Skeletal muscle tissue (tissue), 4 donors: ENCODE results near the gene CABLES1. TPM values are rescaled to one million over a fixed set of nuclear protein-coding genes. Genes with fewer than 3 reads are reported as not detected.
"Not testable (repeated sequence)": the region's sequence is repeated elsewhere in the genome, so short reads cannot be mapped to it uniquely, and the experiment has no call there.

ENCODE experiments used
- H3K27ac ChIP-seq: one replicate; pipeline ENCODE4 v1.7.0; 2013; ENCODE audit warnings: mild to moderate bottlenecking, low read depth, low read length, inconsistent platforms
- H3K27me3 ChIP-seq, 3 donors: one replicate each; pipeline ENCODE4 v1.7.0; 2013; ENCODE audit warnings: low read length in 3 of 3; ENCODE audit not compliant: control insufficient read depth in 3 of 3, insufficient read depth in 3 of 3
- H3K36me3 ChIP-seq, 3 donors: one replicate each; pipeline ENCODE4 v1.7.0; 2013; ENCODE audit warnings: low read length in 3 of 3; ENCODE audit not compliant: control insufficient read depth in 3 of 3, insufficient read depth in 3 of 3
- H3K4me1 ChIP-seq, 3 donors: one replicate each; pipeline ENCODE4 v1.7.0; 2013; ENCODE audit warnings: low read length in 3 of 3, mild to moderate bottlenecking in 3 of 3; ENCODE audit not compliant: control insufficient read depth in 3 of 3, insufficient read depth in 3 of 3
- H3K4me3 ChIP-seq, 3 donors: one replicate each; pipeline ENCODE4 v1.7.0; 2013; ENCODE audit warnings: low read length in 3 of 3
- H3K9ac ChIP-seq, 3 donors: one replicate each; pipeline ENCODE4 v1.7.0; 2013; ENCODE audit warnings: low read length in 3 of 3, mild to moderate bottlenecking in 3 of 3, moderate library complexity in 2 of 3, low read depth in 1 of 3
- H3K9me3 ChIP-seq, 3 donors: one replicate each; pipeline ENCODE4 v1.7.0; 2013; ENCODE audit warnings: low read length in 3 of 3; ENCODE audit not compliant: control insufficient read depth in 3 of 3
- total RNA-seq: library from RNA; depleted of rRNA; stranded (reverse); fragments of >200 nt; gene quantifications from one replicate; pipeline ENCODE4 v1.2.3, GENCODE V29; 2014
- donor health status: Osteomylitis.

Gene CABLES1
- total RNA-seq, 1 donor from 2014 or later, result 4.7 TPM

DNA sequence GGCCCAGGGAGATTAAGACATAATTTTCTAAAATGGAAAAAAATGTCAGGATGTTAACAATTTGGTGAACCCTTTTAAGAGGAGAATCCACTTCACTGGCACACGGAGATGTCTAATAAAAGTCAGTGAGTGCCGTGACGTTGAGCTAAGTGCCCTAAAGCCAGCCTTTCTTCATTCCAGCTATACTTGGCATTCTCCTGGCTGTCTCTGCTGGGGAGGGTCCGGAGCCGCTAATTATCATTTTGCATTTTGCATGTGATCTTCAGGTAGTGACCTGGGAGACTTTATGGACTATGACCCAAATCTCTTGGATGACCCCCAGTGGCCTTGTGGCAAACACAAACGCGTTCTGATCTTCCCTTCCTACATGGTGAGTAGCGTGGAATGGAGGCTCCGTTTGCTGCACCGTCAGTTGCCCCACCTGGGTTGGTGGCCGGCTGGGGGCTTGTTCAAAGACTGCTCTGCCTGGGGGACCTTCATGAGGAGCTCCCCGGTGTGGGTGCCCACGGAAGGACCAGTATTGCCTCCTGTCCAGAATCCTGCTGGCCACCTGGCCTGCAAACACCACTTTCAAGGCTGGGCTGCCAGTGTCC lies 101.7 kb downstream of the CABLES1 start:
- no peak overlapping the region for H3K4me3 ChIP-seq
- H3K36me3 ChIP-seq, result peaks cover 0 to 2% (median 0%) of the 10 kb centered on the region in 3 donors
- no peak overlapping the region for H3K27ac ChIP-seq
- H3K9me3 ChIP-seq, result no peaks in the 10 kb centered on the region
- H3K9ac ChIP-seq, result peak overlapping the region in 1 of 3 donors; percentile 69
- H3K27me3 ChIP-seq, result no peaks in the 10 kb centered on the region
- peaks cover 19 to 21% (median 20%) of the 10 kb centered on the region in 3 donors for H3K4me1 ChIP-seq

DNA sequence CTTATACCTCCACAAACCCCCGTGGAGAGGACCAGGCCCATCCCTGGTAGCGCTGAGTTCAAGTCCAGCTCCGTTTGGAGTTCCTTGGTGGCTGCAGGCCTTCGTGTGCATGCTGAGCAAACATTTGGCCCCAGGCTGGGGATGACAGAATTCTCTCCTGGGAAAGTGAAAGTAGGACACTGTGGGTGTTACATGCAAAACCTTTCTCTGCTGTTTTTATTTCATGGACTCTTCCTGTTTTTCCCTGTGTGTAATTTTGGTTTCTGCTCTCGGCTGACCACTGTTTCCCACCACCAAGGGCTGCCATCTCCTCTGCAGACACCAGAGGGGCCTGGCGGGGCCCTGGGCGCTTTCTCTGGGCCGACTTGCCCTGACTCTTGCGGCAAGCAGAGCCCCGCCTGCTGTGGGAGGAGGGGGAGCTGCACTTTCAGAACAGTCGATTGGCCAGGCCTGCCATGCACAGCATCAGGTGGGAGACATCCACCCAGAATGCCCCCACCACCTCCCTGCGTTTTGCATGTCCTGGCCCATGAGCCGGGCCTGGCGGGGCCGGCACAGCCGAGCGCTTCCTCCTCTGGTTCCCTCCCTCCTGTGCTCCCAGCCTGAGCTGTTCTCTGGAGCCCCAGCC lies 102.4 kb downstream of the CABLES1 start:
- Histone ChIP-seq H3K4me1 (peaks cover 19% of the 10 kb centered on the region in 3 donors), H3K9ac (peak overlapping the region; percentile 1 to 69 (median 19)), H3K27me3 (no peaks in the 10 kb centered on the region), H3K9me3 (no peaks in the 10 kb centered on the region), H3K27ac (peak overlapping the region; percentile 62), H3K4me3 (peak overlapping the region; percentile 19 to 66 (median 54)), H3K36me3 (peaks cover 0 to 2% (median 0%) of the 10 kb centered on the region in 3 donors)

DNA sequence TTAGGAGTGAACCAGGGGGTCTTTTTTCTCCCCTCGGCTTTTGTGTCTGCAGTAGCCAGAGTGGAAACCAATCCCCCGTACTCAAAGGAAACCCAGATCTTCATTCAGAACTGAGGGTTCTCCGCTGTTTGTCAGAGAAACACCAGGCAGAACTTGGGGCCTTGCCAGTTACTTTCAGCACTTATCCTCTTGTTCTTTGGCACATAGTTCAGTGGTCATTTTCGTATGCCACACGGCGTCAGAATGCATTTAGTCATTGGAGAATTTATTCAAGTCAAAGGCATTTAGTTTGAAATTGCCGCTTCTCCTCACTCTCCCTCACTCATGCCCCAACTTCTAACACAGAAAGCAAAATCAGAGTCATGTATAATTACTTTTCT lies 102.9 kb downstream of the CABLES1 start:
- peaks cover 19% of the 10 kb centered on the region in 3 donors for H3K4me1 ChIP-seq
- peak overlapping the region; percentile 62 for H3K27ac ChIP-seq
- H3K9me3 ChIP-seq, result no peaks in the 10 kb centered on the region
- no peaks in the 10 kb centered on the region for H3K27me3 ChIP-seq
- H3K36me3 ChIP-seq, result peaks cover 0 to 2% (median 0%) of the 10 kb centered on the region in 3 donors
- peak overlapping the region in 2 of 3 donors; percentile 19 to 69 for H3K9ac ChIP-seq
- peak overlapping the region; percentile 19 to 66 (median 54) for H3K4me3 ChIP-seq

- Histone ChIP-seq H3K9me3 (no peaks in the 10 kb centered on the region), H3K4me1 (peaks cover 19% of the 10 kb centered on the region in 3 donors), H3K27me3 (no peaks in the 10 kb centered on the region), H3K4me3 (no peak overlapping the region), H3K9ac (no peak overlapping the region), H3K27ac (no peak overlapping the region), H3K36me3 (peaks cover 0 to 2% (median 0%) of the 10 kb centered on the region in 3 donors)
These were observed 103.5 kb downstream of the CABLES1 start for GRCh38 chr18:23238651-23239349.

GRCh38 chr18:23239350-23239692 lies 104.0 kb downstream of the CABLES1 start:
- Histone ChIP-seq H3K4me3 (no peak overlapping the region), H3K9me3 (no peaks in the 10 kb centered on the region), H3K27ac (no peak overlapping the region), H3K27me3 (no peaks in the 10 kb centered on the region), H3K4me1 (peaks cover 19% of the 10 kb centered on the region in 3 donors), H3K36me3 (peaks cover 0 to 2% (median 0%) of the 10 kb centered on the region in 3 donors), H3K9ac (no peak overlapping the region)

GRCh38 chr18:23239885-23240608 lies 104.8 kb downstream of the CABLES1 start:
- no peak overlapping the region for H3K27ac ChIP-seq
- H3K9ac ChIP-seq, result no peak overlapping the region
- peaks cover 19% of the 10 kb centered on the region in 3 donors for H3K4me1 ChIP-seq
- no peaks in the 10 kb centered on the region for H3K27me3 ChIP-seq
- no peaks in the 10 kb centered on the region for H3K9me3 ChIP-seq
- no peak overlapping the region for H3K4me3 ChIP-seq
- H3K36me3 ChIP-seq, result peaks cover 0 to 2% (median 2%) of the 10 kb centered on the region in 3 donors

DNA sequence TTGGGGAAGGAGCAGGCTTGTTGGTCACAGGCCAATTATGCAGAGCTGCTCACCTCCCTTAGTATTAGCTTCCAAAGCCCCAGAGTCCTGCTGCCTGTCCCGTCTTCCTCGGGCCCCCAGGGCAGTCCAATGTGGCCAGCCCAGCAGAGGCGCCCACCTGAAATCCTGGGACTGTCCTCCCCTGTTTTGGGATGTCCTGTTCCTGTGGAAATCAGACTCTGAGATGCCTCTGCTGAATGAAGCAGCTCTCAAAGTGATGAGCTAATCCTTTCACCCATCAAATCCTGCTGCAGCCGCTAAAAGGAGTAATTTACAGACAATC lies 105.3 kb downstream of the CABLES1 start:
- no peak overlapping the region for H3K9ac ChIP-seq
- H3K4me3 ChIP-seq, result no peak overlapping the region
- no peaks in the 10 kb centered on the region for H3K27me3 ChIP-seq
- H3K4me1 ChIP-seq, result peaks cover 19% of the 10 kb centered on the region in 3 donors
- no peak overlapping the region for H3K27ac ChIP-seq
- no peaks in the 10 kb centered on the region for H3K9me3 ChIP-seq
- peaks cover 0 to 2% (median 0%) of the 10 kb centered on the region in 3 donors for H3K36me3 ChIP-seq

DNA sequence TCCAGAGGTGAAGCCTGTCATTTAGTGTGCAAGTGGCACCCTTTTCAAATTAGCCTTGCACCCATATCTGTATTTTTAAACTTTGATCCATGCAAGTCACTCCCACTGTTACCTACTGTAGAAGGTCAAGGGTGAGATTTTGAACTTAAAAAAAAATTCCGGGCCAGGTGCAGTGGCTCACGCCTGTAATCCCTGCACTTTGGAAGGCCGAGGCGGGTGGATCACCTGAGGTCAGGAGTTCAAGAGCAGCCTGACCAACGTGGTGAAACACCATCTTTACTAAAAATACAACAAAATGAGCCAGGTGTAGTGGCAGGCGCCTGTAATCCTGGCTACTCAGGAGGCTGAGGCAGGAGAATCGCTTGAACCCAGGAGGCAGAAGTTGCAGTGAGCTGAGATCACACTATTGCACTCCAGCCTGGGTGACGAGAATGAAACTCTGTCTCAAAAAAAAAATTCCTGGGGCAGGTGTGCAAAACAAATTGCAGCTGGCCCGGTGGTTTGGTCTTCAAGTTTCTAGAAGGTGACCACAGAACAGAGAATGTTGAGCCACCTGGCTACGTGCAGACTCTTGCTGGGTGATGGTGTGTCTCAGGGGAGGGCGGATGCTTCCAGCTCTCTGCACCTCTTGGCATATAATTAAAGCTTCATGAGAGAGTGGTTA lies 106.7 kb downstream of the CABLES1 start:
- H3K9ac ChIP-seq, H3K4me3 ChIP-seq, H3K27me3 ChIP-seq, H3K27ac ChIP-seq, H3K36me3 ChIP-seq, H3K9me3 ChIP-seq: not testable (repeated sequence)
- peaks cover 18 to 19% (median 19%) of the 10 kb centered on the region in 3 donors for H3K4me1 ChIP-seq

- peaks cover 7 to 8% (median 7%) of the 10 kb centered on the region in 3 donors for H3K4me1 ChIP-seq
- H3K4me3 ChIP-seq, result no peak overlapping the region
- peaks cover 0 to 2% (median 0%) of the 10 kb centered on the region in 3 donors for H3K36me3 ChIP-seq
- H3K27ac ChIP-seq, result no peak overlapping the region
- H3K27me3 ChIP-seq, result no peaks in the 10 kb centered on the region
- H3K9ac ChIP-seq, result no peak overlapping the region
- no peaks in the 10 kb centered on the region for H3K9me3 ChIP-seq
These were observed 107.9 kb downstream of the CABLES1 start for GRCh38 chr18:23243178-23243577.
